ELR (cell line): ENCODE results near the gene CDC5L.

Experiments
- DNase-seq: peaks from one replicate; pipeline ENCODE4 v3.0.0-alpha.2; 2015; ENCODE audit warnings: low read depth

The CDC5L gene

GRCh38 chr6:44499609-44500008 is 112.1 kb downstream of the CDC5L start:
- DNase-seq, result no peak
